NCI-H774 (cell line): ENCODE measurements around the gene ANO9.
"Not testable (repeated sequence)": the region's sequence is repeated elsewhere in the genome, so short reads cannot be mapped to it uniquely, and the experiment has no call there.

Experiments used
- DNase-seq: peaks from one replicate; lab custom pipeline; 2025; lab: John Stamatoyannopoulos, UW

Gene ANO9

GRCh38 chr11:416051-416756 is 25.6 kb downstream of the ANO9 start:
- DNase-seq: no peak

GRCh38 chr11:415640-416041 is 26.2 kb downstream of the ANO9 start:
- DNase-seq: no peak

GRCh38 chr11:414318-414857 is 27.4 kb downstream of the ANO9 start:
- DNase-seq: no peak

GRCh38 chr11:413120-414081 is 28.4 kb downstream of the ANO9 start:
- no peak for DNase-seq

- no peak for DNase-seq
Measured at GRCh38 chr11:412641-413119, 29.1 kb downstream of the ANO9 start.

GRCh38 chr11:411520-411919 is 30.3 kb downstream of the ANO9 start:
- not testable (repeated sequence) for DNase-seq

- DNase-seq: not testable (repeated sequence)
Measured at GRCh38 chr11:410711-411110, 31.1 kb downstream of the ANO9 start.

GRCh38 chr11:409600-410483 is 32.0 kb downstream of the ANO9 start:
- no peak for DNase-seq

- no peak for DNase-seq
Measured at GRCh38 chr11:409008-409599, 32.7 kb downstream of the ANO9 start.

GRCh38 chr11:408154-409007 is 33.4 kb downstream of the ANO9 start:
- DNase-seq: no peak

GRCh38 chr11:407651-408123 is 34.1 kb downstream of the ANO9 start:
- DNase-seq: no peak

- DNase-seq: peak; percentile 63
Measured at GRCh38 chr11:406796-407650, 34.8 kb downstream of the ANO9 start.

- no peak for DNase-seq
Measured at GRCh38 chr11:405954-406795, 35.6 kb downstream of the ANO9 start.

GRCh38 chr11:405323-405953 is 36.4 kb downstream of the ANO9 start:
- no peak for DNase-seq

- no peak for DNase-seq
Measured at GRCh38 chr11:404551-405264, 37.1 kb downstream of the ANO9 start.

- no peak for DNase-seq
Measured at GRCh38 chr11:403761-404431, 37.9 kb downstream of the ANO9 start.
